ENCODE data around the gene ACKR3.
A peak's percentile ranks its signal among the peaks of the same experiment; 100 is the strongest.

ACKR3 gene

DNA sequence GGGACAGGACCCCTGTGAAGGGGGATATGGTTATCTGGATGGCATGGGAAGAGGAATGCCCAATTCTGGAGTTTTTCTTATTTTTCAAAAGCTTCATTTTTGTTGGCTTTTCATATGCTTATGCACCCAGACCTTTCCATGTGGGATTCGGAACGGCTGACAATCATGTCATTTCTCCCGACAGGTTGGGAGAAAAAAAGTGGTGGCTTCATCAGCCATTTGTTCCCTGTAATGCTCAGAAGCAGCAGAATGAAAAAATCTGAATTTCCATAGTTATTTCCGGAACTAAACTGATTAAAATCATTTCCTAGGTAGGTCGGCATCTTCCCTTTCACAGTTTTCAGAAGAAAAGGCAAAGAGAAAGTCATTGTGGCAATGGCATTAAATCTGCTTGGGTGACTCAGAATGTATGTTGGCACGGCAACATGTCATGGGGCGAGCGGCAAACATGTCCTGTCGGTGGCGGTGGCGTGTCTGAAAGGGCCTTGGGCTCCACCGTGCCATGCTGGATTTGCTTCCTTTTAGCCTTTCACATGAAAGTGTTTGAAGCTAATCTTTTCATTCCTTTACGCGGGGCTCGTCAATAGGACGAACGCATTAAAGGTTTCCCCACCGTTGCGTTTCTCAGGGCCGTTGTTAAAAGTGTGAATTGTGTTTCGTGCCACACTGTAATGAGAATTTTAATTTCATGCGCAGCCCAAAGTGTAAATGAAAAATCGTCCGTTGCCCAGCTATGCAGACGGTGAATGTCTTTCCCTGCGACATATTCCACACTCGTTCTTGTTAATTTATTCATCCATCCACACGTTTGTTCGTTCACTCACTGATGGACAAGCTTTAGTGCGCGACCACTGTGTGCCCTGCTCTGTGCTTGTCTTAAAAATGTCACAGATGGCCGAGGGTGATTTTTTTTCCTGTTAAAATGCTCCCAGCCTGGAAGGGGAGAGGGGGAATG is 18.5 kb downstream of the ACKR3 start:
- no peak for FAIRE-seq

DNA sequence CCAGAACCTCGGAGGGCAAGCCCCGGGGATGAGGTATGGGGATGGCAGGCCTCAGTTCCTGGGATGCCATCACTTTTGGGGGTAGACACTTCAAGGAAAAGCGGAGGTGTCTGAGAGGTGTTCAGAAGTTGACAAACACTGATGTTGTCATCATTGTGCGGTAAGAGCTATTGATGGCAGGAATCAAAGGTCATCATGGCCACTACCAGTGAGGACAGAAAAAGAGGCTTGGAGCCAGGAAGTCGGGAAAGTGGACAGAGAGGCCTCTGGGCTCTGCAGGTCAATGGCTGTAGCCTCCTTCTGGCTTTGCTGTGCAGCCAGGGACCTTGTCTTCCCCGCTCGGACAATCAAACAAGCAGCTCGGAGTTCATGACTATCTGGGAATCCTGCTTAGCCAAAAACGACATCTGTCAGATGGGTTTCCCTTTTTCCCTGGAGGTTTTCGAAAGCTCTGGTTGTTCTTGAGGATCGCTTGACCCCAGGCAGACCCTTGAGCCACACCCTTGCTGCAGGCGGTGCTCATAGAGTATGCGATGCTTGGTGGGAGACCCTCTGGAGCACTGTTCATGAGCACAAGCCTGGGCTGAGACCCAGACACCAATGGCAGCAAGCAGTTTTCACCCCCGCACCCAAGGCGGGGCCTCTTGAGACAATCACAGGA is 19.4 kb downstream of the ACKR3 start:
- no peak for FAIRE-seq

DNA sequence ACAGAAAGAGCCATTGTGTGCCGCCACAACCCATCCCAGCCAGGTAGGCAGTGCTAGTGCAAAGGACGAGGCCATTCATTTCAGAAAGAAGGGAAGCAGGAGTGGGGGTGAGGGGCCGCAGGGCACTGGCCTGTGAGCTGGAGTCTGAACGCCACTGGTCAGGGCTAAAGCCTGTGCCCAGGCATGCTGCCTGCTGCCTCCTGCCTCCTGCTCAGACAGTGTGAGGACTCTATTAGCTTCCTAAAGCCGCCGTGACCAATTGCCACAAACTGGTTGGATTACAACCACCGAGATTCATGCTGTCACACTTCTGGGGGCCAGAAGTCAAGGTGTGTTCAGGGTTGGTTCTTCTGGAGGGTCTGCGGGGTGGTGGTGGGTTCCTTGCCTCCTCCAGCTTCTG is 21.2 kb downstream of the ACKR3 start:
- no peak for FAIRE-seq

DNA sequence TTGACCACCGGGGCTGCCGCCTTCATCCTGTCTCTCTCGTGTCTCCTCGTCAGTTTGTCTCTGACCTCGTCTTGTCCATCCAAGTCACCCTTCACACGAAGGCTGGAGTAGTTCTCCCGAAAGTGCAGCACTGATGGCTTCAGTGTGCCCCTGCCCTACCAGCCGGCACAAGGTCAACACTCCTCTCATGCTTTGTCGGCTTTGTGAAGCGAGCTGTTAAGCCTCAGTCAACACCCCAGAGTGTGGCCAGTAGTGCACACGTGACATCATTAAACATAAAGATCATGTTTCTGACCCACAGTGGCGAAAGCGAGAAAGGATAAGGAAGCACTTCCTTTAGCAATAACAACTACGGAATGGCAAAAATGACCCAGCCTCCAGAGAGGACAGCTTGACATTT is 23.2 kb downstream of the ACKR3 start:
- FAIRE-seq = no peak

DNA sequence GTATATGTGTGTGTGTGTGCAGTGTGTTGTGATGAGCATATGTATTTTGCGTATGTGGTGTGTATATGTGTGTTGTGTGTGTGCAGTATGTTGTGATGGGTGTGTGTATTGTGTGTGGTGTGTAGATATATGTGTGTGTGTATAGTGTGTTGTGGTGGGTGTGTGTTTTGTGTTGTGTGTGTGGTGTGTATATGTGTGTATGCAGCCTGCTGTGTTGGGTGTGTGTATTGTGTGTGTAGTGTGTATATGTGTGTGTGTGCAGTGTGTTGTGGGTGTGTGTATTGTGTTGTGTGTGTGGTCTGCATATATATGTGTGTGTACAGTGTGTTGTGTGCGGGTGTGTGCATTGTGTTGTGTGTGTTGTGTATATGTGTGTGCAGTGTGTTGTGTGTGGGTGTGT is 23.9 kb downstream of the ACKR3 start:
- FAIRE-seq = no peak

DNA sequence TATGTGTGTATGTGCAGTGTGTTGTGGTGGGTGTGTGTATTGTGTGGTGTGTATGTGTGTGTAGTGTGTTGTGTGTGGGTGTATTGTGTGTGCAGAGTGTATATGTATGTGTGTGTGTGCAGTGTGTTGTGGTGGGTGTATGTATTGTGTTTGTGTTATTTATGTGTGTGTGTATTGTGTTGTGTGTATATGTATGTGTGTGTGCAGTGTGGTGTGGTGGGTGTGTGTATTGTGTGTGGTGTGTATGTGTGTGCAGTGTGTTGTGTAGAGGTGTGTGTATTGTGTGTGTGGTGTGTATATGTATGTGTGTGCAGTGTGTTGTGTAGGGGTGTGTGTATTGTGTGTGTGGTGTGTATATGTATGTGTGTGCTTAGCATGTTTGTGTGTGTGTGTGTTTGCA is 24.3 kb downstream of the ACKR3 start:
- no peak for FAIRE-seq

DNA sequence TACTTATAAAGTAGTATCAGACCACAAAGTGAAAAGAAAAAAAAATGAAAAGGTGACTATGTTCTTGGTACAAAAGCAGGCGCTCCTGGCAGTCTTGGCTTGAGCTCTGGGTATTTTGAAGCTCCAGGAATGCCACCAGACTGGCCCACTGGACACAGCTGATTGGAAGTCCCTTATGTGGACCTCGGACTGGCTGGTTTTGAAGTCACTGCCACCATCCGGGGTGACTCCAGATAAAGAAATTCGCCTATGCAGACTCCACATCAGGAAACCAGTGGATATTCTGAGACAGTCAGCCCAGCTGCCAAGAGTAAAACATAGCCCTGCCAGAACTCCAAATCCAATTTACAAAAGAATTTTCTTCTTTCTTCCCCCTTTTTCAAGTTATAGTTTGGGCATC is 28.0 kb downstream of the ACKR3 start:
- FAIRE-seq = no peak

DNA sequence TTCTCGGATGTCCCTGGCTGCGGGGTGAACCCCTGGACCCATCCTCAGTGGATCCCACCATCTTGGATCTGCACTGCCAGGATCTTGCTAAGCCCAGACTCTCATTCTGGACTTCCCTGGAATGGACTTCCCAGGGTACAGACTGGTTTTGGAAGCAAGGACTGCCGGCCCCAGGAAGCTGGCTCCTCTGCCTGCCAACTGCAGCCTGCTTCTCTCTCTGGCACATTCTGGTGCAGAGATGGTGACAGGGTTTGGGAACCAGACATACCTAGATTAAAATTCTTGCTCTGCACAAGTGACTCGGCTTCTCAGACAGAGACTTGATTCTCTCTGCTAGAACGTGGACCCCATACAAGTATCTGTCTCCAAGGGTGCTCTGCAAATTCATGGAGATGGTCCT is 29.4 kb downstream of the ACKR3 start:
- FAIRE-seq = no peak

DNA sequence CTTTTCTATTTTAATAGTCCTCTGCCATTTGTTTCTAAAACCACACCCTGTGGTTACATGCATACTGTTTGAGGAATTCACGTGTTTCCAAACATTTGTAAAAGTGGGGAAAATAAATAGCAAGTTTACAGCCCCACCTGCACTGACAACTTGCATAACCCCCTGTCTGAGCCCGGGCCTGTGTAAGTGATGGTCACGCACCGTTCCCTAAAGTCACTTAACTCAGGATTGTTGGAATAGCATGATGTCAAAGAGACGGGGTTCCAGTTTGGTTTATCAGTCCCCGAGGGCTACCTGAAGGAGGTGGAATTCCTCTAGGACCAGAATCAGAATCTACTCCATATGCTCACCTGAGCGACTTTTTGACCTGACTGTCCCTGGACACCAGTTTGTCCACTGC is 30.5 kb downstream of the ACKR3 start:
- no peak for FAIRE-seq

DNA sequence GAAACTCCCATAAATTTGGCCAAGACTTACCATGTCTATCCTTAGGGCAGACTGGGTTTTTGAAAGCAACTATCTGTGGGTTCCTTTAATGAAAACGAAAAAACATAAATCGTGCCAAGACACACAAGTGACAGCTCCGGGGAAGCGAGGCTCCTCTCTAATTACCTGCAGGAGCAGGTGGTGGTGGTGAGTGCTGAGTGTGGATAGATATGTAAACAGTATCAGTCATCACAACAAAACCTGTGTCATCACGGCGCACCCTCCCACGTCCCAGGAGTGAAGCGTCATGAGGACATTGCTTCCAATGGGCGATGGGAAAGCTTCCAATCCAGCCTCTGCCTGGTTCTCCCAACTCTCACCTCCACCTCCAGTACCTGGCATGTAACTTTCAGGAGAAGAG is 31.3 kb downstream of the ACKR3 start:
- no peak for FAIRE-seq

DNA sequence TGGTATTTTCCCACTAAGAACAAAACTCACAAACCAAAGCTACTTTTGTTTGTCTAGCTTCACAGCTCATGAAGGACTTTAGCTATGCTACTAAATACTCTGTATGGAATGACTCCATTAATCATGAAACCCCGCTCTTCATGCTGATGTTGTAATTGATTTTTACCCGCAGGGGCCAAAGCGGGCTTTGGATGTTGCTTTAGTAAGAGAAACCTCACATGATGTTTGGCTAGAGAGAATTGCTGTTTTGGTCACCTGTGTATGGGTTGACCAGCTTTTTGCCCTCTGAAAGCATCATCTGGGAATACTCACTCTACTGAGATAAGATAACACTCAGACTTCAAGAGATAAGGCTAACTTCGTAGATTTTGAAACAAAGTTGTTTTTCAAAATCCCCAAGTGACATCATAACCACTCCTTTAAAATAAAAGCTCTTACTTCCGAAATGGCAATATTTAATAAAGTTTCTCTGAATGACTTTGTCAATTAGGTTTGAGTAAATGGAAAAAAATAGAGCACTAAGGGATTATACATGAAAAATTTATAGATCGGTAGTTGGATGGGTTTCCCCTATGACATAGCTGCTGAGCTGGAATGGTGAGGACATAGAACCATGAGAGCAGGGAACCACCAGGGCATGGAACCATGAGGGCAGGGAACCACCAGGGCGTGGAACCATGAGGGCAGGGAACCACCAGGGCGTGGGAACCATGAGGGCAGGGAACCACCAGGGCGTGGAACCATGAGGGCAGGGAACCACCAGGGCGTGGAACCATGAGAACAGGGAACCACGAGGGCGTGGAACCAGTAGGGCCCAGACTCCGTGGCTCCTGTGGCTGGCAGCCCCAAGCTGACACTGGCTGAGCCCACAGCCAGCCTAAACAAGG is 31.9 kb downstream of the ACKR3 start:
- FAIRE-seq = peak; percentile 21

DNA sequence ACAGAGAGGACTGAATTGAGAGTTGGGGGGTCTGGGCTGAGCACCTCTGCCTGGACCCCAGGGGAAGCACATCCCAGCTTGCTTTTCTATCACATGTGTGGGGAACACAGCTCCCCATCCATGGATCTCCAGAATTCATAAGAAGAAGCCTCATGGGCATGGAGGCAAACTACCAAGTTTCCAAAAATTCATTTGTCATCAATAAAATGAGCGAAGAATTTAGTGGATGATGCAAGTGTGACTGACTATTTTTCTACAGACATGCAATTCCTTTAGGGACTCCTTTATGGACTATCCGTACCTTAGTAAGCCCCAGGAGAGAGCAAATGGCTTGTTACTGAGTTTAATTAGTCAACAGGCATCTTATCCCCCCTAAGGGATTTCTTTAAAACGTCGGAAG is 33.1 kb downstream of the ACKR3 start:
- FAIRE-seq = no peak

GRCh38 chr2:236603361-236604015 is 33.9 kb downstream of the ACKR3 start:
- no peak for FAIRE-seq

DNA sequence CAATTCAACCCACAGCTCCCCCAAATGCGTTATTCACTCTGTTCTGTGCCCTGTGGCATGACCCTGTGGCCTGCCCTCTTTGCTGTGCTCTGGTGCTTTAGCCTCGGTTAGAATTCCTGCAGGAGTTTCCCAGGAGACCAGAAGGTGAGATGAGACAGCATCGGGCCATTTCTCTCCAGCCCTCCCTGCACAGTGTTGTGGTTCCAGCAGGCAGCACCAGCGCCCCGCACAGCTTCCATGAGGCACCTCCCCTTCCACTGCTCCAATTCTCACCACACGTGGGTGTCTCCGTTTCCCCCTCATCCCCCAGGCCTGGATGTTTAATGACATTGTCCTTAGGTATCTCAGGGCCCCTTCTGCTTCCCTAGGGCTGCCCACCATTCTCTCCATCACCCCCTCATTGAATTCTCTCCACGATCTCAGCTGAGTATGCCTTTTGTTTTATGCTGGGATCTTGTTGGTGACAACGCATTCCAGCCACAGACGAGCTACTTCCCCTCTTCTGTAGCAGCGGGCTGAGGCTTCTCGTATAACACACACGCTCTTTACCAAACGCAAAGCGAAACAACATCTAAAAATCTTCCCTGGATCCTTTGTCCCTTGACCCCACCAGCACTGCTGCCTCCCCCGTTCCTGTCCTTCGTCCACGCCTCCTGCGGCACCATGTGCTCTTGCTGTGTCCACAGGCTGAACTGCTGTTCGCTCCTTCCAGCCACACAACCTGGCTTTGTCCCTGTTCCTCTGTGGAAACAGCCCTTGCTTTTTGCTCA is 35.1 kb downstream of the ACKR3 start:
- FAIRE-seq = no peak

GRCh38 chr2:236605345-236605734 is 35.7 kb downstream of the ACKR3 start:
- FAIRE-seq = no peak

GRCh38 chr2:236606023-236606422 is 36.4 kb downstream of the ACKR3 start:
- no peak for FAIRE-seq

- no peak for FAIRE-seq
Observed at GRCh38 chr2:236607471-236608187, 38.0 kb downstream of the ACKR3 start.

DNA sequence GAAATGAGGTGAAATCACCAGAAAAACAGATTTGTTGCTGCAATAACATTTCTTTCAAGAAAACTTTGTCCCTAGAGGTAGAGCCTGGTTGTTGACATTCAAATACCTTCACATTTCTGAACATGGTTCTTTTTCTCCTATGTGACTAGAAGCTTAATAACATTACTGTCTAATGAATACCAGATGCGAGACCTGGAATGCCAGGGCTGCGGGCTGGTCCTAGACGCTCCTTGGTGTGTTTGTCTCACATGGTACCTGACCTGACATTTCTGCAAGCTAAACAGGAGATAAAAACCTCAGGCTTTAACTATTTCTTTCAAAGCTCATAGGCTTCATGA is 38.5 kb downstream of the ACKR3 start:
- no peak for FAIRE-seq

GRCh38 chr2:236608710-236609109 is 39.1 kb downstream of the ACKR3 start:
- no peak for FAIRE-seq

GRCh38 chr2:236610991-236611821 is 41.6 kb downstream of the ACKR3 start:
- no peak for FAIRE-seq
